Measurements from ENCODE around the gene IFRD2.
"Not testable (repeated sequence)": the region's sequence is repeated elsewhere in the genome, so short reads cannot be mapped to it uniquely, and the experiment has no call there.

IFRD2 gene

DNA sequence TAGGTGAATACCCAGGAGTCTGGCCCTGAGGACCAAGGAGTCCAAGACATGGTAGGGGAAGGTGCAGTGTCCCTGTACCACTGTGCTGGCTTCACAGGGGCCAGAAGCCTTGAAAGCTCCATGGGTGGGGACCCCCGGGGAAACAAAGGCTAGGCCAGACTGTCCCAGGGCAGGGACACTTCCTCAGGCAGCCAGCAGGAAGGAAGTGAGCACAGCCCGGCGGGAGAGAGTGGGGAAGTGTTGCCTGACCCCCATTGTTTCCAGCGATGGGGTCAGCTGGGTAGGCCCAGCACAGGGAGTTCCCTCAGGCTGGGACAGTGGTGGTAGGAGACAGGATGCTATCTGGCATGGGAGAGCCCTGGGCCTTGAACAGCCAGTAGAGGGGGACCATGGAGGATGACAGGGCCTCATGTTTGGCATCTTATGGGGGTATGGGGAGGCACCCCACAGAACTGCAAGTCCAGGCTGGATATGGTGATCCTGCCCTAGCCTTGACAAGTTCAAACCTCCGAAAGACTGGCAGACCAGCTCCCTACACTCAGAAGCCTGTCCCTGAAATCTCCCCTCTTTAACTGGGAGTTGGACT, 31.5 kb upstream of the IFRD2 start:
- no peak for DNase-seq

GRCh38 chr3:50323092-50323600, 30.9 kb upstream of the IFRD2 start:
- DNase-seq = no peak

- no peak for DNase-seq
These were observed 30.3 kb upstream of the IFRD2 start, which contains the start of gene HYAL2 for GRCh38 chr3:50322386-50323091. Gene HYAL2, minus strand, starts transcription at chr3:50322745. Its CDS starts 2,256 bp downstream, at chr3:50320489.

DNA sequence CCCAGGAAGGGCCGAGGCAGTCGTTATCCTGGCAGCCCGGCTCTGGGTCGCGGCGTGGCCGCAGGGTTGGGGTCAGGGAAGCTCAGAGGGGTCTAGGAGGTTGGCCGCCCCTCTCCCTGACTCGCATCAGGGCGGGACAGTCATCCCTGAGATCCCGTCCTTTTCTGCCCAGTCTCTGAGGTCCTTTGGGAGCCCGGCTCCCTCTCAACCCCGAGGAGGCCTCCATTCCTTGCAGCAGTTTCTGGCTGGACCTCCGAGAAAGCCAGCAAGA, 29.8 kb upstream of the IFRD2 start:
- no peak for DNase-seq

DNA sequence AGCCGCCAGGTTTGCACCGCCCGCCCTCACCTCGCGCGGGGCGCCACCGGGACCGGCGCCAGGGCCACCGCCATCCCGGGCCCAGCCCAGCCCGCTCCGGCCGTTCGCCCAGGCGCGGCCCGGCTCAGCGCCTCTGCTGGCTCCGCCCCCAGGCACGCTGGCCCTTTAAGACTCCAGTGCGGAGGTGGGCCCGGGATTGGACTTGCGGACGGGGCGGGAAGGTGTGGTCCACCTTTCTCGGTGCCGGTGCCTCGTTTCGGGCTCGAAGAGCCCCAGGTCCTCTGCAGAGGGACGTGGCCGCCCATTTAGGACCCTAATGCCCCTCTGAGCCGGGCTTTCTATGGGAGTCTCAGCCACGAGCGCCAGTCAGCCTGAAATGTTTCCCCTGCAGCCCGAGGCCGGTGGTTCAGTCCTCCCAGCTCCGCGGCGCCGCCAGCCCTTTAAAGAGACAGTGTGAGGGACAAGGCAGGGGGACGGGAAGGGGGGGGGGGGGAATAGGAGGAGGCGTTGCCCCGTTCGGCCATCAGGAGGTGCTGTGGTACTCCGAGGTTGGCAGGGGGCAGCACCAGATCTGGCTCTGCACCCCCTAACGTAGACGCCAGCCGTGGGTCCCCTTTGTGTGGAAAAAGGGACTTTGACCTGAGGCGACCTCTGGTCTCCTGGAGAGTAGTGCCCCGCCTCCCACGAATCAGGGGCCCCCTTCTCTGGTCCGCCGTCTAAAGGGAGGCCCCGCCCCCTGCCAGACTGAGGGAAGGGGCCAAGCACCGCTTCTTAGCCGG, 29.3 kb upstream of the IFRD2 start:
- DNase-seq = peak; percentile 34

- no peak for DNase-seq
These were observed 28.7 kb upstream of the IFRD2 start for GRCh38 chr3:50320853-50321335.

GRCh38 chr3:50319894-50320625, 27.8 kb upstream of the IFRD2 start:
- DNase-seq = no peak

DNA sequence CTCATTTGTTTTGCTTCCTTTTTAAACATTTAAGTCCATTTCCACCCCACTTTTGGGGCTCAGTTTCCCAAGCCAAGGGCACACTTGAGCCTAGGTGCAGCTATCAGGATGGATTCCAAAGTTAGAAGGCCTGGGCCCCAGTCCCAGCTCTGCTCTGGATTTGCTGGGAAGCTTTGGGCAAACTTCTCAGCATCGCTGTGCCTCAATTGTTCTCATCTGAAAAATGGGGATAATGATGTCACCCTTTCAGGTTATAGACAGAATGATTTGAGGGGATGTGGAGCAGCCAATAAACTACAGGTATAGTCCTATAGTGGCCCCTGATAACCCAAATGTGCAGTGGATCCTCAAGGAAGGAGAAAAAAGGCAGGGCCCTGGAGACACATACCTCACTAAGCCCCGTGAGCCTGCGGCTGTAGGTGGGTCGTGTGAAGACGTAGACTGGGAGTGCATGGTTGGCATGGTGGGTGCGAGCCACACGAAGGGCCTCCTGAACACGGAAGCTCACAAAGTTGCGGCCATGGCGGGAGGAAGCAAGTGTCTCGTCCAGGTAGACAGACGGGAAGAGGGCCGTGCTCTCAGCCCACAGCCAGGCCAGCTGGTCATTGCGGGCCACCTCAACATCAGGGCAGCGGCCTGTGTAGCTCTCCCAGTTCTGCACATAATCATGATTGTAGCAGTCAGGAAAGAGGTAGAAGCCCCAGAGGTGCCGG, 27.1 kb upstream of the IFRD2 start:
- DNase-seq = no peak

- no peak for DNase-seq
These were observed 26.4 kb upstream of the IFRD2 start for GRCh38 chr3:50318615-50319014.

DNA sequence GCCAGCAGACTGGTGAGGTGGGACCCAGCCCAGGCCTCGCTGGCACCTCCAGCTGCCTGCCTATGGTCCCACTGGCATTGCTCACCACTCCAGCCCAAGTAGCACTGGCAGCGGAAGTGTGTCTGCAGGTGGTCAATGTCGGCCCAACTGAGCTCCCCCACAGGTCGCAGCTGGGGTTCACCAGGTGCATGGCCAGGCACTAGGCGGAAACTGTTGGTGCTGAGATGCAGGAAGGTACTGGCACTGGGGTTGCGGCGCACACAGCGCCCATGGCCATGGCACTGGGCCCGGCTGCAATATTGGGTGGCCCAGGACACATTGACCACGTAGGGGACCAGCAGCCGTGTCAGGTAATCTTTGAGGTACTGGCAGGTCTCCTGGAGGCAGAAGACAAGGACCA, 25.9 kb upstream of the IFRD2 start:
- no peak for DNase-seq

DNA sequence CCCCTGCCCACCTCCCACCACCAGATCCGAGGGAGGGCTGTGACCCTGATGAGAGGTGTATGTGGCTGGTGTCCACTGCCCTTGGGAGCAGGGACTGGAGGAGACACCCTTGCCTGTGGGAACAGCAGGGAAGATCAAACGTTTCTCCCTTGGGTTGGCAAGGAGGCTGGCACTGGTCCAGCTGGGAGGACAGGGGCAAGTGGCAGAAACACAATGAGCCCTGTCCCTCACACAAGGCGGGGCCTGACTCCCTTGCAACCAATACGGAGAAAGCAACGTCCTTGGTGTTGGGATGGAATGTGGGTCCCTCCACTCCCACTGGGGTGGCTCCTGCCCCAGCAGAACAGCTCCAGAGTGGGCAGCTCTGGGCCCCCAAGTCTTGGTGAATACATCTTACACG, 25.1 kb upstream of the IFRD2 start:
- DNase-seq = no peak

DNA sequence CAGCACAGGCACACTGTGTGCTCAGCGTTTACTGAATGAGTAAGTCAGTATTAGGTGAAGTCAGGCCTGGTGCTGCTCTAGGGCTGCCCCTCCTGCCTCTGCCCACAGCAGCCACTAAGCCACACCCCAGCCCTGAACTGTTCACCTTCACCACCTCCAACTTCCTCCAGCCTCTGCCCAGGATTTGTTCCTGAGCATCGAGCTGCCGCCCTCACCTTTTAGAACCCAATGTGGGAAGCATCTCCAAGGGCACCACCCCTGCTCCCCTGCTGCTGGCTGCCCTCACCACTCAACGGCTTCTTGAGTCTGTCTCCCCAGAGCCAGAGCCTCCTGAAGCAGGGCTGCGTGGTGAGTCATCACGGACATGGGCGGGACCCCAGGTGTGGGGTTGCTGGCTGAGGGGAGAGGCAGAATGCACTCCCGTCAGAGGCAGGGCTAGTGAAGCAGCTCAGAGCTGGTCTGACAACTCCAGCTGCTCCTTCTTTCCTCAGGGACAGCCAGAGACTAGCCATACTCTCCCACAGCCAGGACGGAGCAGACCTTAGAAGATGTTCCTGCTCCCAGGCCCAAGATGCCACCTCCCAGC, 24.5 kb upstream of the IFRD2 start:
- no peak for DNase-seq

DNA sequence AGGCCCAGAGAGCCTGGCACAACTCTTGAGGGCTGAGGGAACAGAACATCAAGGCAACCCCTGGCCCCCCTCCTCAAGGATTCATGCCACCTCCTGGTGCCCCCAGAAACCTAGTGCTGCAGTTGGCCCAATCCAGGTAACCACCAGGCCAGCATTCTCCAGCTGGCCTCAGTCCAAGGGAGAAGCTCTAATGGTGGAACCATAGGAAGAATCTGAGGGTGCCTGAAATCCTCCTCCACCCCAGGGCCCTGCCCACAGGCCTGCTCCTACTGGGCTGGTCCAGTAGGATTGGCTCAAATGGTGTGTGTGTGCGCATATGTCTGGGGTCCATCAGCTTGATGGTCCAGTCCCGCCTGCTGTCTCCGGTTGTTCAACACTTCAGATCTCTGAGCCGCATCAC, 22.6 kb upstream of the IFRD2 start:
- DNase-seq = no peak

DNA sequence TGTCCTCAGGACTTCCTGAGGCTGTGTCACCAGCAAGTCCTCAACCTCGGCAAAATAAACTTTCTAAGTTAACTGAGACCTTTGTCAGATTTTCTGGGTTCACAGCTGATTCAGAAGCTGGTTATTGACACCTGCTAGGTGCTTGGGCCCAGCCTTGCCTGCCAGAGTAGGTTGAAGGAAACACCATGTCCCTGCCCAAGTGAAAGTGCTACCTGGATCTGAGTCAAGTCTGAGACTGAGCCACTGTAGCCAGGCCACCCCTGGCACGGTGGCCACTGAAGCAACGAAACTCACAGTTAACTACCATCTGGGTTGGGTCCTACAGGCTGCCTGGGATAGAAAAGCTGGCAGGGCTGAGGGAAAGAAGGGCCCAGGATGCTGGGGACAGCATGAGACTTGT, 22.1 kb upstream of the IFRD2 start:
- no peak for DNase-seq

- DNase-seq = not testable (repeated sequence)
These were observed 19.8 kb upstream of the IFRD2 start for GRCh38 chr3:50312041-50312440.

DNA sequence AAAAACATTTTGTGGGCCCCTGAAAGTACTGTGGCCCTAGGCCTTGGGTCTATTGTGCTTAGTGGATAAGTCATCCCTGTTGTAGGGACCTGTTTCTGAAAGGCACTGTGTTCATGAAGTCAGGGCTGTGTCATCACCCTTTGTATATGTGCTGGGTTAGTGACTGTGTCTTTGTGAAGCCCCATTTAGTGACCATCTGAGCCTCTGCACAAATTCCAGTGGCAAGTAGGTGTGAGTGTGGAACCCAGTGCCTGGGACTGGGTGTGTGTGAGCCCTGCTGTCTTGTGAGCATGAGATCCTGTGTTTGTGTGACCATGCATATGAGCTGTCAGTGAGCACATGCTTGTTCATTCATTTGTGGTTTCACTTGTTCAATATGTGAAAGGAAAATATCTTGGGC, 12.4 kb upstream of the IFRD2 start:
- no peak for DNase-seq

DNA sequence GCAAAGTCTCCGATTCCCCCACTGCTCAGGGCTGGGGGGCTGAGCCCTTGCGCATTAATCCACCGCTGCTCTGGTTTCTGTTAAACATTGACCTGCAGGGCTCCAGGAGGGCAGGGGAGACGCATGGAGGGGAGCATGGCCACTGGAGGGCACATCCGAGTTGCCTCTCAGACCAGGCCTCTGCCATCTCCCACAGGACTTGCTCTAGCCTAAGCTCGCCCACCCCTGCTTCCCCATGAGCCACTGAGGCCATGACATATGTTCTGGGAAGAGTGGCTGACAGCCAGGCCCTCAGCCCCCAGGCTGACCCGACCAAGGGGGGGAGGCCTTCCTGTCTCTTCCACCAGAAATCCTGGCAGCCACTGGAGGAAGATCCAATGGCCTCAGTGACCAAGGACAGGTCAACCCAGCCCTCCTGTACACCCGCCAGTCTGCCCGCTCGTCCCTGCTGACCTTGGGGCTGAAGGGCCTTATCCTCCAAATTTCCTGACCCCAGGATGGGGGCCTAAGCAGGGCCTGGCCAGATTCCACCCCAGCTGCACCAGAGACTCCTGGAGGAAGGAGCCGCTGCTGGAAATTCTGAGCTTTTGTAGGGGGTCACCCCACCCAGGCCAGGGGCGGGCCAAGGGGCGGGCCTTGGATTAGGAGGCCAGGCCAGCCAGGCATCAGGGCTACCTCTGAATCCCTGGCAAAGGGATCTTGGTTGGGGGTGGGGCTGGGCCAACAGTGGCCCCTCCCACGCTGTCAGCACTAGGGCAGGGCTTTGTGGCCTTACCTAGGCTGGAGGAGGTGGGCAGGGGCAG, 11.0 kb upstream of the IFRD2 start, which contains the start of gene HYAL1:
TSS of gene HYAL1 (minus strand) at position 562 of the 803 bp plus-strand sequence. CDS start 618 bp downstream, outside the sequence.
- no peak for DNase-seq

DNA sequence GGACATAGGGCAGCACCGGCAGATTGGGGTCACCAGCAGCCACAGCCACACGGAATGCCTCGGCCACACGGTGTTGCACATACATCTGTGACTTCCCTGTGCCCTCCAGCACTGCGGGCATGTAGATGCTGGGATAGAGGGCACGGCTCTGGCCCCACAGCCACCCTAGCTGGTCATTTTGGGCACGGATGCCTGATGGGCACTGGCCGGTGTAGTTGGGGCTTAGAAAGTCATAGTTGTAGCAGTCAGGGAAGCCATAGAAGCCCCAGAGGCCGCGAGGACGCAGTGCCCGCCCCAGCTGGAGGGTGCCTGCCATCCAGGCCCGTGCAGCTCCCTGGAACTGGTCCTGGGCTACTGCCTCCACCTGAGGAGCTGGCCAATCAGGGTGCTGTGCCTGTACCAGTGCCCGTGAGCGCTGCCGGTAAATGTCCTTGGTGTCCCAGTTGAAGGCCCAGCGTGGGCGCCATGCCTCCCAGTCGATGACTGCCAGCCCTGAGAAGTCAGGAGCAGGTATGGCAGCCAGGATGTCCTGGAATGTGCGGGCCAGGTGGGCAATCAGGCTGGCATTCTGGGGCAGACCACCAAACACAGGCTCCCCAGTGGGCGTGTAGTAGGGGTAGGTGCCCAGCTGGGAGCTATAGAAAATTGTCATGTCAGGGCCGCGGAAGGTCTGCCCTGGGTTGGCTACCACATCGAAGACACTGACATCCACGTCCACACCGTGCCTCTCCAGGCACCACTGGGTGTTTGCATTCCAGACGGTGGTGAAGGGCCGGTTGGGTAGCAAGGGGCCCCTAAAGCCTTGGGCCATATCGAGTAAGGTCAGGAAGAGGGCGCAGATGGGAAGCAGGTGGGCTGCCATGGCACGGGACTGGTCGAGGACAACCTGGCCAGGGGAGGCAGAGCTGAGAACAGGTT, 10.1 kb upstream of the IFRD2 start:
- no peak for DNase-seq

GRCh38 chr3:50300681-50301254, 8.5 kb upstream of the IFRD2 start:
- DNase-seq = no peak

All from NCI-H187 treated with DMSO at 0.1 percent for 48 hours (cell line).